ENCODE measurements around the gene IKZF3.
A peak's percentile ranks its signal among the peaks of the same experiment; 100 is the strongest.

Gene IKZF3

DNA sequence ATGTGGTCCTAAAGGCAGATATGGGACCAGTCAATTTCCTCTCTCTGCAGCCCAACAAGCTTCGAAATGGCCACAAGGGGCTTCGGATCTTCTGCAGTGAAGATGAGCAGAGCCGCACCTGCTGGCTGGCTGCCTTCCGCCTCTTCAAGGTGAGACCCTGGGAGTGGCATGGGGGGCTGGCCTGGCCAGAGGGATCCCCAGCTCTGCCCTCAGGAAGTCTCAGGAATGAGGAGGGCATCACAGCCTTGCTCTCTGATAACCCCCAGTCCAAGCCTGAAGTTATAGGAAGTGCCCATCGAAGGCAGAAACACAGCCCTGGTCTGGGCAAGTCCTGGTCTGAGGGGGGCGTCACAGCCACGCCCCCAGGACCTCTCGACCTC lies 119.3 kb downstream of the IKZF3 start:
- H3K9me3 Mint-ChIP-seq: no peaks in the 10 kb centered on the region
- DNase-seq (ENCODE audit: low spot score in 2 of 2) (no peak), ATAC-seq (replicated peaks; ENCODE audit: extremely low read depth, poor library complexity, severe bottlenecking) (no peak)
- H3K36me3 Mint-ChIP-seq (ENCODE audit: insufficient read depth): peaks cover 2% of the 10 kb centered on the region
- H3K4me1 Mint-ChIP-seq: no peaks in the 10 kb centered on the region
- peaks cover 36% of the 10 kb centered on the region for H3K27me3 Mint-ChIP-seq
- H3K27ac Mint-ChIP-seq (ENCODE audit: low read depth): no peak overlapping the region
- no peak overlapping the region for H3K4me3 Mint-ChIP-seq

GRCh38 chr17:39744075-39744835 lies 119.9 kb downstream of the IKZF3 start:
- H3K9me3 Mint-ChIP-seq: no peaks in the 10 kb centered on the region
- no peak overlapping the region for H3K4me3 Mint-ChIP-seq
- H3K27ac Mint-ChIP-seq (ENCODE audit: low read depth): no peak overlapping the region
- H3K36me3 Mint-ChIP-seq (ENCODE audit: insufficient read depth): no peaks in the 10 kb centered on the region
- DNase-seq (ENCODE audit: low spot score in 2 of 2): no peak
- H3K4me1 Mint-ChIP-seq: peaks cover 1% of the 10 kb centered on the region
- no peak for ATAC-seq (replicated peaks; ENCODE audit: extremely low read depth, poor library complexity, severe bottlenecking)
- peaks cover 42% of the 10 kb centered on the region for H3K27me3 Mint-ChIP-seq

DNA sequence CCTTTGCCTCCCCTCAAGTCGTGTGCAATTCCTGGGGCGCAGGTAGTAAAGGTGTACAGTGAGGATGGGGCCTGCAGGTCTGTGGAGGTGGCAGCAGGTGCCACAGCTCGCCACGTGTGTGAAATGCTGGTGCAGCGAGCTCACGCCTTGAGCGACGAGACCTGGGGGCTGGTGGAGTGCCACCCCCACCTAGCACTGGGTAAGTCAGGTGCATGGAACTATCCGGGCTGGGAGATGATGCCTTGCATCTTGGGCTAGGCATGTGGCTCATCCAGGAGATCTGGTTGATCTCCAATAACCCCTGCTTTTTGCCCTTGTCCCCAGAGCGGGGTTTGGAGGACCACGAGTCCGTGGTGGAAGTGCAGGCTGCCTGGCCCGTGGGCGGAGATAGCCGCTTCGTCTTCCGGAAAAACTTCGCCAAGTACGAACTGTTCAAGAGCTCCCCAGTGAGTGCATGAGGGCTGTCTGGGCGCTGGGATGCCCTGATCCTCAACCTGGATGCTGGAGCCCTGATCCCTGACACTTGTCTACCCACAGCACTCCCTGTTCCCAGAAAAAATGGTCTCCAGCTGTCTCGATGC lies 121.2 kb downstream of the IKZF3 start:
- DNase-seq (ENCODE audit: low spot score in 2 of 2): no peak
- peaks cover 54% of the 10 kb centered on the region for H3K27me3 Mint-ChIP-seq

GRCh38 chr17:39742126-39742855 lies 121.8 kb downstream of the IKZF3 start:
- no peak for ATAC-seq (replicated peaks; ENCODE audit: extremely low read depth, poor library complexity, severe bottlenecking)
- peaks cover 54% of the 10 kb centered on the region for H3K27me3 Mint-ChIP-seq
- H3K36me3 Mint-ChIP-seq (ENCODE audit: insufficient read depth): no peaks in the 10 kb centered on the region

More for the DNA sequence above, 121.2 kb downstream of the IKZF3 start:
- peaks cover 12% of the 10 kb centered on the region for H3K4me1 Mint-ChIP-seq
- H3K27ac Mint-ChIP-seq (ENCODE audit: low read depth): no peak overlapping the region
- H3K4me3 Mint-ChIP-seq: no peak overlapping the region
- H3K36me3 Mint-ChIP-seq (ENCODE audit: insufficient read depth): no peaks in the 10 kb centered on the region
- H3K9me3 Mint-ChIP-seq: no peaks in the 10 kb centered on the region
- ATAC-seq (replicated peaks; ENCODE audit: extremely low read depth, poor library complexity, severe bottlenecking): no peak

GRCh38 chr17:39740357-39741111 lies 123.6 kb downstream of the IKZF3 start:
- no peak overlapping the region for H3K4me3 Mint-ChIP-seq
- no peak overlapping the region for H3K27ac Mint-ChIP-seq (ENCODE audit: low read depth)

More at GRCh38 chr17:39742126-39742855, 121.8 kb downstream of the IKZF3 start:
- DNase-seq (ENCODE audit: low spot score in 2 of 2): no peak
- no peaks in the 10 kb centered on the region for H3K9me3 Mint-ChIP-seq
- peaks cover 12% of the 10 kb centered on the region for H3K4me1 Mint-ChIP-seq
- no peak overlapping the region for H3K4me3 Mint-ChIP-seq
- no peak overlapping the region for H3K27ac Mint-ChIP-seq (ENCODE audit: low read depth)

GRCh38 chr17:39739885-39740356 lies 124.2 kb downstream of the IKZF3 start:
- no peak for ATAC-seq (replicated peaks; ENCODE audit: extremely low read depth, poor library complexity, severe bottlenecking)
- H3K4me1 Mint-ChIP-seq: peaks cover 12% of the 10 kb centered on the region
- no peak overlapping the region for H3K4me3 Mint-ChIP-seq
- H3K9me3 Mint-ChIP-seq: no peaks in the 10 kb centered on the region
- DNase-seq (ENCODE audit: low spot score in 2 of 2): no peak
- no peaks in the 10 kb centered on the region for H3K36me3 Mint-ChIP-seq (ENCODE audit: insufficient read depth)
- H3K27ac Mint-ChIP-seq (ENCODE audit: low read depth): no peak overlapping the region
- H3K27me3 Mint-ChIP-seq: peaks cover 54% of the 10 kb centered on the region

More at GRCh38 chr17:39740357-39741111, 123.6 kb downstream of the IKZF3 start:
- H3K36me3 Mint-ChIP-seq (ENCODE audit: insufficient read depth): no peaks in the 10 kb centered on the region
- H3K27me3 Mint-ChIP-seq: peaks cover 54% of the 10 kb centered on the region
- ATAC-seq (replicated peaks; ENCODE audit: extremely low read depth, poor library complexity, severe bottlenecking) (no peak), DNase-seq (ENCODE audit: low spot score in 2 of 2) (no peak)
- H3K9me3 Mint-ChIP-seq: no peaks in the 10 kb centered on the region
- peaks cover 12% of the 10 kb centered on the region for H3K4me1 Mint-ChIP-seq

DNA sequence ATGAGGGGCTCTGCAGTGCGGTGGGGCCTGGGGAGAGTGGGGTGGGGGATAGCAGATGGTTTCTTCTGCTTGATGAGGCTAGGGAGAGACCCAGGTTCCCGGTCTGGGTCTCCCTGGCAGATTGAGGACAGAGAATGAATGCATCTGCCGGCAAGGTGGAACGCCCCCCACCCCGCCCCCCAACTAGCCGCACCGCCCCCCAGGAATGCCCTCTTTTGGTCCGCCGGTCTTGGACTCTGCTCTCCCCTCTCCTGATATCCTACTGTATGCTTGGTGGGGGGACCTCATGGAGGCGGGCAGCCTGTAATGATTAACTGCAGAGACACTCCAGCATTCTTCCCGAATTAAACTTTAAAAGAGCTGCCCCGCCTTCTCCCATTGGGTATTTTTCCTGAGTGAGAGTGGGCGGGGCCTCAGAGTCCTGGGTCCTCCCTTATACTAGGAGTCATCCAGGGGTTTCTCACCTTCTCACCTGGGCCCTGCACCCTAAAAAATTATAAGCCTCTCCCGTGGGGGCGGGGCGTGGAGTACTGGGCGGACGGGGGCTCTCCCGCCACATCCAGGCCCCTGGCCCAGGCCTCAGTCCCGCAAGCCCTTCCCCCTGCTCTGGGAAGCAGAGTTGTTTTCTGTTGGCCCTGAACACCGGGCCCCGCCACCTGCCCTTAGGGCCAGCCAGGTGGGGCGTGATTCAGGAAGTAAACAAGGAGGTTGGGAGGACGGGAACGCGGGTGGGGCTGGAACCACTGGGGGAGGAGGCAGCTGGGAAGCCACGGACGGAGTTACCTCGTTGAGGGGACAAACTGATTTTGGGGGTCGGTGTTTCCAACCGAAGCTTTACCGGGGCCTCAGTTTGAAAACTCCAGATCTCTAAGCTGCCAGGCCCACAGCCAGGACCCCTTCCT lies 124.9 kb downstream of the IKZF3 start:
- Mint-ChIP-seq H3K36me3 (ENCODE audit: insufficient read depth) (no peaks in the 10 kb centered on the region), H3K27me3 (peaks cover 54% of the 10 kb centered on the region), H3K27ac (ENCODE audit: low read depth) (no peak overlapping the region), H3K9me3 (no peaks in the 10 kb centered on the region), H3K4me3 (no peak overlapping the region), H3K4me1 (peaks cover 12% of the 10 kb centered on the region)
- ATAC-seq (replicated peaks; ENCODE audit: extremely low read depth, poor library complexity, severe bottlenecking) (no peak), DNase-seq (ENCODE audit: low spot score in 2 of 2) (no peak)

DNA sequence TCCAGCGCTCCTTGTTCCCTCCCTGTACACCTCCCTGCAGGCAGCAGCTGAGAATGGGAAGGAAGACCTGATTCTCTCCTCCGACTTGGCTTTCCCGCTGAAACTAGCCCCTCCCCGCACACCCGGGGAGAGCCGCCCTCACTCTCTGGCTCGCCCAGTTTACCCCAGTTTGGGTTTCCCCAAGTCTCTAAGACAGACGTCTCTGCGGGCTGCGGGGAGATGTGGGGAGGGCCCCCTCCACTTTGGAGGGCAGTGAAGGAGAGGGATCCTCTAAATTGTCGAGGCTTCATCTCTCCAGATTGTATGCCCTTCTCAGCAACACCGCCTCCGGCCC lies 125.6 kb downstream of the IKZF3 start:
- no peaks in the 10 kb centered on the region for H3K9me3 Mint-ChIP-seq
- peaks cover 49% of the 10 kb centered on the region for H3K27me3 Mint-ChIP-seq
- H3K4me3 Mint-ChIP-seq: no peak overlapping the region
- H3K4me1 Mint-ChIP-seq: peaks cover 12% of the 10 kb centered on the region
- H3K36me3 Mint-ChIP-seq (ENCODE audit: insufficient read depth): no peaks in the 10 kb centered on the region
- DNase-seq (ENCODE audit: low spot score in 2 of 2) (peak in 1 of 2 donors; percentile 25), ATAC-seq (replicated peaks; ENCODE audit: extremely low read depth, poor library complexity, severe bottlenecking) (peak; percentile 85)
- peak overlapping the region; percentile 19 for H3K27ac Mint-ChIP-seq (ENCODE audit: low read depth)

DNA sequence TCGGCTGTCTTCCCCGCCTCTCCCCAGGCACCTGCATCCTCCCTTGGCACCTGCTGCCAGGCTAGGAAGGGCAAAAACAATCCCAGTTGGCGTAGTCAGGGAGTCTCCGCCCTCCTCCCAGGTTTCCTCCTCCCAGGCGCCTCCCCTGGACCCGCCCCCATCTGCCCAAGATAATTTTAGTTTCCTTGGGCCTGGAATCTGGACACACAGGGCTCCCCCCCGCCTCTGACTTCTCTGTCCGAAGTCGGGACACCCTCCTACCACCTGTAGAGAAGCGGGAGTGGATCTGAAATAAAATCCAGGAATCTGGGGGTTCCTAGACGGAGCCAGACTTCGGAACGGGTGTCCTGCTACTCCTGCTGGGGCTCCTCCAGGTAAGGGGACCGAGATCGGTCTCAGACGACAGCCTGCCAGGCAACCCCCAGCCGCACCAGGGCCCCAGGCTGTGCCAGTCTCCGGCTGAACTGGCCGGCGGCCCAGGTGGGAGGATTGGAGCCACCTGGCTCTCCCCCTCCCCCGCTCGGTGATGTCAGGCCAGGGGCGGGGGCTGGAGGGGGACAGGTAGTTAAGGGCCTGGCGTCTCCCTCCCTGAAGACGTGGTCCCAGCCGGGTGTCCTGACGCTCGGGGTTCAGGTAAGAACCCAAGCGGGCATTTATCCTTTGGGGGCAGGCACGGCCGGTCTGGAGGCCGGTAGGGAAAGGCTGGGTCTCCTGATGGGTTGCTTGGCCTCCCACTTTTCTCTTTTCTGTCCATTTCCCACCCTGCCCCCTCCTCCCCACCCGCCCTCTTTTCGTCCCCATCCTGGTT lies 126.1 kb downstream of the IKZF3 start, which contains the start of gene GRB7:
Gene GRB7 (plus strand): TSS at position 179 of the 808 bp plus-strand sequence. CDS start 4,364 bp downstream, outside the sequence.
- Mint-ChIP-seq H3K27ac (ENCODE audit: low read depth) (peak within 1 kb of the TSS; percentile 19), H3K4me3 (no peak within 1 kb of the TSS), H3K9me3 (no peaks in the 10 kb centered on the region), H3K36me3 (ENCODE audit: insufficient read depth) (no peaks in the 10 kb centered on the region), H3K4me1 (peaks cover 12% of the 10 kb centered on the region), H3K27me3 (peaks cover 43% of the 10 kb centered on the region)
- DNase-seq (ENCODE audit: low spot score in 2 of 2): no peak
- ATAC-seq (replicated peaks; ENCODE audit: extremely low read depth, poor library complexity, severe bottlenecking): no peak

DNA sequence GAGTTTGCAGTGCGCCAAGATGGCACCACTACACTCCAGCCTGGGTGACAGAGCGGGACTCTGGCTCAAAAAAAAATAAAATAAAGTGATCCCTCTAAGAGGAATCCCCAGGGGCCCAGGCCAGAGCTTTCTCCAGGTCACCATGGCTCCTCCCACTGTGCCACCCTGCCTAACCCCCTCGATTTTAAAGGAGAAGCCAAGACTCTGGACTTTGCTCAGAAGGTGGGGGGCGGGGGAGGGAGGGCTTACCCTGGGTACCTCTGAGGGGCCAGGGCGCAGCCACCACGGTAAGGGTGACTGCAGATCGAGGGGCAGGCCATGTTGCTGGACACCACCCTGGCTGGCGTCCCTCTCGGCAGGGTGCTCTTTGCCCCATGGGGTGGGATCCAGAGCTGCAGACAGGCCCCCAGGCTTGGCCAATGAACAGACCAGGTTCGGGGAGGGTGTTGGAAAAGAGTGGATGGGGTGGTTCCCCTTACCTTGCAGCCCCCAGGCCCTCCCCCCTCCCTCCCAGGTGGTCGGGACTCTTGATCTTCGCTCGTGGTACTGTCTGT lies 126.8 kb downstream of the IKZF3 start:
- ATAC-seq (replicated peaks; ENCODE audit: extremely low read depth, poor library complexity, severe bottlenecking): no peak
- no peak for DNase-seq (ENCODE audit: low spot score in 2 of 2)
- H3K27ac Mint-ChIP-seq (ENCODE audit: low read depth): no peak overlapping the region
- no peaks in the 10 kb centered on the region for H3K9me3 Mint-ChIP-seq
- no peak overlapping the region for H3K4me3 Mint-ChIP-seq
- peaks cover 12% of the 10 kb centered on the region for H3K4me1 Mint-ChIP-seq
- H3K27me3 Mint-ChIP-seq: peaks cover 36% of the 10 kb centered on the region
- H3K36me3 Mint-ChIP-seq (ENCODE audit: insufficient read depth): no peaks in the 10 kb centered on the region

All from central memory CD8-positive, alpha-beta T cell (primary cell).